Neuronal stem cell (in vitro differentiated cells): Measurements from ENCODE around the gene AIPL1.

Source experiments
- DNase-seq: peaks from one replicate; pipeline ENCODE4 v3.0.0-alpha.2; 2013; ENCODE audit warnings: low spot score
- H2AFZ ChIP-seq: one replicate; pipeline ENCODE4 v1.6.1; 2013; ENCODE audit warnings: mild to moderate bottlenecking, low read length, inconsistent platforms
- H2AK5ac ChIP-seq: 2 replicates; pipeline ENCODE4 v1.6.1; 2013; ENCODE audit warnings: low read depth, mild to moderate bottlenecking, inconsistent platforms, low read length, moderate library complexity, mixed read lengths
- H2BK120ac ChIP-seq: 2 replicates; pipeline ENCODE4 v1.6.1; 2013; ENCODE audit warnings: low read depth, mild to moderate bottlenecking, inconsistent platforms, low read length, moderate library complexity, mixed read lengths
- H2BK12ac ChIP-seq: one replicate; pipeline ENCODE4 v1.6.1; 2013; ENCODE audit warnings: low read length, inconsistent platforms
- H2BK15ac ChIP-seq: 2 replicates; pipeline ENCODE4 v1.6.1; 2013; ENCODE audit warnings: mild to moderate bottlenecking, low read length, inconsistent platforms, mixed read lengths
- H2BK5ac ChIP-seq: one replicate; pipeline ENCODE4 v1.6.1; 2013; ENCODE audit warnings: inconsistent platforms, mild to moderate bottlenecking, low read length, moderate library complexity
- H3K14ac ChIP-seq: one replicate; pipeline ENCODE4 v1.6.1; 2013; ENCODE audit warnings: low read length, inconsistent platforms
- H3K18ac ChIP-seq: 2 replicates; pipeline ENCODE4 v1.6.1; 2013; ENCODE audit warnings: low read length, inconsistent platforms
- H3K23ac ChIP-seq: 2 replicates; pipeline ENCODE4 v1.6.1; 2013; ENCODE audit warnings: low read depth, mild to moderate bottlenecking, mixed read lengths, low read length, inconsistent platforms; ENCODE audit not compliant: poor library complexity
- H3K27ac ChIP-seq: replicated peaks from 3 replicates; pipeline ENCODE4 v1.5.1; 2013; ENCODE audit warnings: low read length, inconsistent platforms
- H3K27me3 ChIP-seq, 3 experiments: 2 replicates each; pipeline ENCODE4 v1.6.1; 2013; ENCODE audit warnings: low read length in 3 of 3, mild to moderate bottlenecking in 2 of 3, inconsistent platforms in 1 of 3, low read depth in 1 of 3, mixed read lengths in 1 of 3, moderate library complexity in 1 of 3; ENCODE audit not compliant: control insufficient read depth in 3 of 3, insufficient read depth in 3 of 3
- H3K36me3 ChIP-seq, 2 donors: replicated peaks in 1 of 2; 2 replicates each; pipeline ENCODE4 v1.6.1; 2013; ENCODE audit warnings: low read length in 2 of 2; ENCODE audit not compliant: control insufficient read depth in 2 of 2, insufficient read depth in 2 of 2
- H3K4ac ChIP-seq: 2 replicates; pipeline ENCODE4 v1.6.1; 2013; ENCODE audit warnings: inconsistent platforms, mild to moderate bottlenecking, low read length, moderate library complexity
- H3K4me1 ChIP-seq, 2 donors: 1 replicate in 1 of 2; 2 replicates in 1 of 2; pipeline ENCODE4 v1.6.1; 2013; ENCODE audit warnings: low read length in 2 of 2, low read depth in 1 of 2; ENCODE audit not compliant: control insufficient read depth in 2 of 2, insufficient read depth in 1 of 2
- H3K4me2 ChIP-seq: one replicate; pipeline ENCODE4 v1.6.1; 2013; ENCODE audit warnings: mild to moderate bottlenecking, low read length, inconsistent platforms; ENCODE audit not compliant: insufficient read depth, poor library complexity, severe bottlenecking
- H3K4me3 ChIP-seq, 2 donors: 2 replicates each; pipeline ENCODE4 v1.5.1; 2013; ENCODE audit warnings: low read length in 2 of 2, mild to moderate bottlenecking in 2 of 2, inconsistent platforms in 1 of 2, moderate library complexity in 1 of 2
- H3K79me1 ChIP-seq: one replicate; pipeline ENCODE4 v1.6.1; 2013; ENCODE audit warnings: low read depth, mild to moderate bottlenecking, inconsistent platforms, low read length, moderate library complexity
- H3K9ac ChIP-seq: one replicate; pipeline ENCODE4 v1.6.1; 2013; ENCODE audit warnings: mild to moderate bottlenecking, low read depth, low read length, inconsistent platforms; ENCODE audit not compliant: poor library complexity
- H3K9me3 ChIP-seq, 2 donors: replicated peaks in 1 of 2; 2 replicates each; pipeline versions ENCODE3 to v1.6.1; 2013; ENCODE audit warnings: low read length in 2 of 2, mild to moderate bottlenecking in 2 of 2, inconsistent platforms in 1 of 2, low read depth in 1 of 2, mixed read lengths in 1 of 2, moderate library complexity in 1 of 2; ENCODE audit not compliant: control insufficient read depth in 2 of 2, insufficient read depth in 1 of 2
- H4K8ac ChIP-seq: one replicate; pipeline ENCODE4 v1.6.1; 2013; ENCODE audit warnings: low read depth, mild to moderate bottlenecking, inconsistent platforms, low read length, moderate library complexity
- H4K91ac ChIP-seq: one replicate; pipeline ENCODE4 v1.6.1; 2013; ENCODE audit warnings: low read length, low read depth, mild to moderate bottlenecking, inconsistent platforms; ENCODE audit not compliant: poor library complexity
- WGBS, 2 donors: extraction: QIAGEN DNeasy Blood & Tissue Kit; methylation state at CpG; one replicate each; pipeline ENCODE4 v1.1.7; 2013; ENCODE audit warnings: missing lambda C conversion rate in 2 of 2, mixed read lengths in 1 of 2; ENCODE audit not compliant: insufficient read length in 2 of 2, insufficient replicate concordance in 1 of 2; ENCODE audit errors: extremely low coverage in 2 of 2; 5-methylcytosine and 5-hydroxymethylcytosine counted together

Gene AIPL1

GRCh38 chr17:6465206-6466003, 30.5 kb upstream of the AIPL1 start:
- no CpG with 5 or more reads among the region's 19 CpGs for WGBS, 2 donors
- Histone ChIP-seq H2BK12ac (no peak overlapping the region), H4K91ac (no peak overlapping the region), H3K27me3 (no peaks in the 10 kb centered on the region), H3K27ac (no peak overlapping the region), H3K4me2 (no peak overlapping the region), H3K23ac (no peak overlapping the region), H3K36me3 (no peaks in the 10 kb centered on the region), H3K4ac (no peak overlapping the region), H4K8ac (no peak overlapping the region), H3K79me1 (no peaks in the 10 kb centered on the region), H3K14ac (no peak overlapping the region), H3K9me3 (peaks cover 0 to 5% of the 10 kb centered on the region in 2 donors), H3K4me1 (peaks cover 22 to 24% of the 10 kb centered on the region in 2 donors), H3K9ac (no peak overlapping the region), H2BK120ac (no peak overlapping the region), H3K18ac (peak overlapping the region; percentile 29), H2AK5ac (peak overlapping the region; percentile 77), H2BK5ac (peak overlapping the region; percentile 11), H3K4me3 (no peak overlapping the region), H2AFZ (no peak overlapping the region), H2BK15ac (peak overlapping the region; percentile 88)
- no peak for DNase-seq

DNA sequence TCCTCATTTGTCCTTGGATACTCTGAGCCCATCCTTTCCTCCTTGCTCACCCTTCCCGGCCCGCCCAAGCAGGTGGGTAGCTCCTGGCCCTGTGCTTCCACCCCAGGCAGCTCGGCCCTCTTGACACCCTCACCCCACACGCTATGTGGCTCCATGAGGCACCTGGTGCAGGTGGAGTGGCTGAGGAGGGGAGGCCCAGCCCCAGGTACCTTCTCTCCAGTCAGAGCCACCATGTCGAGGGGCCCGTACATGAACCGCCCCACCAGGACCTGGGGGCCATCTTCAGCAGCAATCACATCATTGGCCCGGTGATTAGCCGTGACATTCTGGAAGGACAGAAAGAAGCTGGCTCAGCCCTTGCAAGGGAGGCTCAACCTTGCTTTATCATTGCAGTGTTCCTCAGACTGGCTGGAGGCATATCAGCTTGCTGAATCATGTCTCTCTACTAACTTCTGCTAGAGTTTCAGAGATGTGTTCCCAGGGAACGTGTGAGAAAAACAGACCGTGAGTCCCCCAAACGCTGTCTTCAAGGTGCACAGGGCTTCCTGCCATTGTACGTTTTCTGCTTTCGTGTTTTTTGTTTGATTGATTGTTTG, 29.6 kb upstream of the AIPL1 start:
- Histone ChIP-seq H3K14ac (peak overlapping the region; percentile 43), H2AK5ac (peak overlapping the region; percentile 88), H3K4ac (no peak overlapping the region), H3K79me1 (no peaks in the 10 kb centered on the region), H2BK5ac (peak overlapping the region; percentile 40), H3K9ac (peak overlapping the region; percentile 7), H3K18ac (peak overlapping the region; percentile 53), H2BK120ac (no peak overlapping the region), H2BK15ac (peak overlapping the region; percentile 57), H3K27me3 (no peaks in the 10 kb centered on the region), H2BK12ac (no peak overlapping the region), H3K4me3 (no peak overlapping the region), H2AFZ (no peak overlapping the region), H4K8ac (no peak overlapping the region), H4K91ac (no peak overlapping the region), H3K9me3 (peaks cover 0 to 5% of the 10 kb centered on the region in 2 donors), H3K36me3 (no peaks in the 10 kb centered on the region), H3K4me1 (peaks cover 22 to 24% of the 10 kb centered on the region in 2 donors), H3K27ac (no peak overlapping the region), H3K4me2 (no peak overlapping the region), H3K23ac (peak overlapping the region; percentile 31)
- no CpG with 5 or more reads among the region's 14 CpGs for WGBS, 2 donors
- no peak for DNase-seq

DNA sequence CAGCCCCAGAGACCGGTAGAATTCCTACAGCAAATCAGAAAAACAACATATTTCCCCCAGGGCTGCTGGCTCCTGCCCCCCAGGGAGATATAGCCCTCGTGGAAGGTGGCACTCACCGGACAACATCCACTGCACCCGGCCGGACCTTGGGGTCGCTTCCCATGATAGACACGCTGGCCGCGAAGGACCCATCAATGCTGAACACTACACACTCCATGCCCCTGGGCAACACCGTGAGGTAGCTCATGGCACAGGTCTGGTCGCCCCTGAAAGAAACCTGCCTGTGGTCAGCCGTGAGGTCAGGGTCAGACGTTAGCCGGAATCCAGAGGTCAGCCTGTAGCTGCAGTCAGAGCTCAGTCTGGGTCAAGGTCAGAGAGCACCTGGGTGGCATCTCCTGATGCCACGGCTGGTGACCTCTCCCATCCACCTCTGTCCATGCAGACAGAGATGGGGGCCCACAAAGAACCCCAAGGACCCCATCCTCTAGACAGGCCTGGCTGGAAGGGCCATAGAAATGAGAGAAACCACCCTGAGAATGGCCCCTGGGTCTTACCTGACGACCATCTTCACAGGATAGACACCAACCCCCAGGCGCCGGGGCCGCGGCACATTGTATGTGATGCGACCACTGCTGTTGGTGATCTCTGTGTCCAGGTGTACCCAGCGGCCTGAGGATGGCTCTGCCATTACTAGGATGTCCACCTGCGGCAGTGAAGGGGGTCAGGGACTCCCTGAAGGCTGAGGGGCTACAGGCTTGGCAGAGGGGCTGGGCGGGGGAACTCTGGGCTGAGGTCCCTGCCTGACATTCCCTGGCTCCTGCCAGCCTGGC, 28.9 kb upstream of the AIPL1 start:
- peak overlapping the region; percentile 57 for H2BK15ac ChIP-seq
- H4K8ac ChIP-seq, result no peak overlapping the region
- H3K9me3 ChIP-seq, result peaks cover 0 to 5% of the 10 kb centered on the region in 2 donors
- no peak overlapping the region for H3K23ac ChIP-seq
- H3K27ac ChIP-seq, result no peak overlapping the region
- H3K36me3 ChIP-seq, result no peaks in the 10 kb centered on the region
- H2AFZ ChIP-seq, result no peak overlapping the region
- WGBS, 2 donors, result no CpG with 5 or more reads among the region's 24 CpGs
- H3K4me2 ChIP-seq, result no peak overlapping the region
- peak overlapping the region; percentile 88 for H2AK5ac ChIP-seq
- peaks cover 22 to 24% of the 10 kb centered on the region in 2 donors for H3K4me1 ChIP-seq
- no peak for DNase-seq
- H3K4ac ChIP-seq, result no peak overlapping the region
- H3K4me3 ChIP-seq, result no peak overlapping the region
- peak overlapping the region; percentile 40 for H2BK5ac ChIP-seq
- peak overlapping the region; percentile 61 for H2BK12ac ChIP-seq
- H3K79me1 ChIP-seq, result no peaks in the 10 kb centered on the region
- H2BK120ac ChIP-seq, result peak overlapping the region; percentile 78
- no peak overlapping the region for H4K91ac ChIP-seq
- no peaks in the 10 kb centered on the region for H3K27me3 ChIP-seq
- peak overlapping the region; percentile 53 for H3K18ac ChIP-seq
- H3K14ac ChIP-seq, result no peak overlapping the region
- H3K9ac ChIP-seq, result no peak overlapping the region
